ENCODE data around the gene FFAR4.
"Not testable (repeated sequence)": the region's sequence is repeated elsewhere in the genome, so short reads cannot be mapped to it uniquely, and the experiment has no call there.

FFAR4 gene

DNA sequence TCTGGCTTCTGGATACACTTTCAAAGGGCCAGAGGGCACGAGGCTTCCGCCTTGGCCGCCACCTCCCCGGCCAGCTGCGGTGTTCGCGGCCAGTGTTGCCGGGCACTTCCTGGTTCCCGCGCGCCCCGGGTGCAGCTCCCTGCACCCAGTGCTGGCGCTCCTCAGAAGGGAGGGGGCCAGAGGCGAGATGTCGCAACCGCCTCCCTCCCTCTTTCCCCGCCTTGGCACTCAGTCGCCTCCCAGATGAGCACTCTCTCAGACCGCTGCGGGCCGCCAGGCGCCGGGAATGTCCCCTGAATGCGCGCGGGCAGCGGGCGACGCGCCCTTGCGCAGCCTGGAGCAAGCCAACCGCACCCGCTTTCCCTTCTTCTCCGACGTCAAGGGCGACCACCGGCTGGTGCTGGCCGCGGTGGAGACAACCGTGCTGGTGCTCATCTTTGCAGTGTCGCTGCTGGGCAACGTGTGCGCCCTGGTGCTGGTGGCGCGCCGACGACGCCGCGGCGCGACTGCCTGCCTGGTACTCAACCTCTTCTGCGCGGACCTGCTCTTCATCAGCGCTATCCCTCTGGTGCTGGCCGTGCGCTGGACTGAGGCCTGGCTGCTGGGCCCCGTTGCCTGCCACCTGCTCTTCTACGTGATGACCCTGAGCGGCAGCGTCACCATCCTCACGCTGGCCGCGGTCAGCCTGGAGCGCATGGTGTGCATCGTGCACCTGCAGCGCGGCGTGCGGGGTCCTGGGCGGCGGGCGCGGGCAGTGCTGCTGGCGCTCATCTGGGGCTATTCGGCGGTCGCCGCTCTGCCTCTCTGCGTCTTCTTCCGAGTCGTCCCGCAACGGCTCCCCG is at the start of gene FFAR4:
Gene FFAR4, plus strand, starts transcription at position 231 of the 842 bp plus-strand sequence. Its CDS starts 56 bp downstream, at position 287.
- DNase-seq: no peak

DNA sequence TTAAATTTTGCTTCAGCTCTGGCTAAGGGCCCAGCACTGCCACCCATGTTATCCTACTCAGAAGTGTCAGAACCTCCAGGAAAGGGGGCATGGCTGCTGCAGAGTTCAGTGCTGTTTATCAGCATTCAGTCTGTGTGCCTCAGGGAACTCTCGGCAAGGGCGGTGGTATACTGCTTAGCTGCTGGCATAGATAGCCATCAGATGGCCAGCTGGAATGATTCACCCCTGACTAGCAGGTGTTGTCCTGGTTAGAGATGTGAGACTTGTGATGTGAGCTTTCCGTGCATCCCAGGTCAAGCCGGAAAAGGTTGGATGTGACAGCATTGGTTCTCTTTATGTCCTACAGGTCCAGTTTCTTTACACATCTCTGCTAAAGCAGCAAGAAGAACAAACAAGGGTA is 47.9 kb upstream of the FFAR4 start:
- no peak for DNase-seq

DNA sequence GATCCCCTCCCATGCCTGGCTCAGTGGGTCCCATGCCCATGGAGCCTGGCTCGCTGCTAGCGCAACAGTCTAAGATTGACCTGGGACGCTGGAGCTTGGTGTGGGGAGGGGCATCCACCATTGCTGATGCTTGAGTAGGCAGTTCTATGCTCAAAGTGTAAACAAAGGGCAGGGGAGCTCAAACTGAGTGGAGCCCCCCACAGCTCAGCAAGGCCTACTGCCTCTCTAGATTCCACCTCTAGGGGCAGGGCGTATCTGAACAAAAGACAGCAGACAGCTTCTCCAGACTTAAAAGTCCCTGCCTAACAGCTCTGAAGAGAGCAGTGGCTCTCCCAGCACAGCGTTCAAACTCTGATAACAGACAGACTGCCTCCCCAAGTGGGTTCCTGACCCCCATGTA is 31.2 kb upstream of the FFAR4 start:
- no peak for DNase-seq

- DNase-seq: not testable (repeated sequence)
These were observed 25.6 kb upstream of the FFAR4 start for GRCh38 chr10:93540871-93541270.

DNA sequence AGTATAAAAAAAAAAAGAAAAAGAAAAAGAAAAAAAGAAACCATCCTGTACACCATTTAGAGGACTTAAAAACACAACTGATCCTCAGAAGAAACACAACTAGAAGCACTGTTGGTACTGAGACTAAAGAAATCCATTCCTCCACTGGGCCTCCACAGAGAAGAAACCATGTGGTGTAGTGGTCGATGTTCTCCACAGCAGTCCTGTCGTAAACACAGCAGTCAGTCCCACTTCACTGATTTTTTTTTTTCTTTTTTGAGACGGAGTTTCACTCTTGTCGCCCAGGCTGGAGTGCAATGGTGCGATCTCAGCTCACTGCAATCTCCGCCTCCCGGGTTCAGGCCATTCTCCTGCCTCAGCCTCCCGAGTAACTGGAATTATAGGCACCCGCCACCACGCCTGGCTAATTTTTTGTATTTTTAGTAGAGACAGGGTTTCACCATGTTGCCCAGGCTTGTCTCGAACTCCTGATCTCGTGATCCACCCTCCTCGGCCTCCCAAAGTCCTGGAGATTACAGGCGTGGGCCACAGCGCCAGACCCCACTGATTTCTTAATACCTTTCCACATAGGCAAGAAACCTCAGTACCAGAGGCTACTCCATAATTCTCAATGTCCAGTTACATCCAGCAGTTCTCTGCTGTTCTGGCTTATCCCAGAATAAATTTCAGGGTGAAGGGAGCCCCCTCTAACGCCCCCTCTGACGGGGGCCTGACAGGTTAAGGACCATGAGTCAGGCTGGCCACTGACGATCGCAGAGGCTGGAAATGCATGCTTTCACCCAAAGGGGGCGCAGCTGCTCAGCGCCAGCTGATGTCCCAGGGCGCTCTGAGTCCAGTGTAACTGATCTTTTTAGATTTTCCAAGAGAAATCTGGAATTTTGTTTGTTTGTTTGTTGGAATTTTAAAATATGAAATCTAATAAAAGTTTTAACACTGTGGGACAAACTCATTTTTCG is 24.8 kb upstream of the FFAR4 start:
- DNase-seq: peak; percentile 35

GRCh38 chr10:93542358-93542791 is 24.1 kb upstream of the FFAR4 start:
- no peak for DNase-seq

DNA sequence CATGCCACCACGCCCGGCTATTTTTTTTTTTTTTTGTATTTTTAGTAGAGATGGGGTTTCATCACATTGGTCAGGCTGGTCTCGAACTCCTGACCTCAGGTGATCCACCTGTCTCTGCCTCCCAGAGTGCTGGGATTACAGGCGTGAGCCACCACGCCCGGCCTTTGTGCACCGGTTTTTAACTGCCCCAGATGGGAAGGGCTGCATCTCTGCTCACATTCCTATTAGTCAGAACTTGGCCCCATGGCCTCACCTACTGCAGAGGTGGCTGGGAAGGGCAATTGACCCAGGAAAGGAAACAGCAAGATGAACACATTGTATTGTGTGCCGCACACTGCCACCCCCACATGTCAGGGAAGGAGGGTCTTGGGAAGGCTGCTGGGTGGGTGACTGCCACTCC is 19.5 kb upstream of the FFAR4 start:
- not testable (repeated sequence) for DNase-seq

GRCh38 chr10:93547522-93547921 is 18.9 kb upstream of the FFAR4 start:
- no peak for DNase-seq

DNA sequence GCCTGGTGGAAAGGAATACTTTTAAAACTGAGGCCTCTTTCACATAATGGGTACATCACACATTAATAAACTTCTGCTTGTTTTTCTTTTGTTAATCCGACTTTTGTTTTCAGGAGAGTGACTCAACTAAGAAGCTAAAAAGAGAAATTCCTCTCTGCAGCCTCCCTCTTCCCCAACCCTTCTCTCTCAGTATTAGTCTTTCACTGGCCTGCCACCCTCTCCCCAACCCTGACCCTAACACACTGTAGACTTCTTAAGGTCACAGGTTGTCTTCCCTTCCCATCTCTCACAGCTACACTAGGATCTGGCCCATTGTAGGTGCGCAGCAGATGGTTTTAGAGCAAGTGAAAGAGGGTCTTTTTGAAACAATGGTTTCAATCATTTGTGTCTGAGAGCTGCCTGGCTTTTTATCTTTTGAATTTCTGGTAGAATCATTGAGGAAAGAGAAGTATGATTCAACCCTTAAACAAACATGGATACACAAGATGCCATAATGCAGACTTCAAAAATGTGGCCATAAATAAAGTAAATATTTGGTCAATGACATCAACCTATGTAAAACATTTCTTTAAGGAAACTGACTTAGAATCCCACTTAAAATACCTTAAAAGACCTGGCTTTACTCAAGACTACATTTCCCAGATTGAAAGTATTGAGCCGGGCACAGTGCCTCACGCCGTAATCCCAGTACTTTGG is 17.9 kb upstream of the FFAR4 start:
- no peak for DNase-seq

DNA sequence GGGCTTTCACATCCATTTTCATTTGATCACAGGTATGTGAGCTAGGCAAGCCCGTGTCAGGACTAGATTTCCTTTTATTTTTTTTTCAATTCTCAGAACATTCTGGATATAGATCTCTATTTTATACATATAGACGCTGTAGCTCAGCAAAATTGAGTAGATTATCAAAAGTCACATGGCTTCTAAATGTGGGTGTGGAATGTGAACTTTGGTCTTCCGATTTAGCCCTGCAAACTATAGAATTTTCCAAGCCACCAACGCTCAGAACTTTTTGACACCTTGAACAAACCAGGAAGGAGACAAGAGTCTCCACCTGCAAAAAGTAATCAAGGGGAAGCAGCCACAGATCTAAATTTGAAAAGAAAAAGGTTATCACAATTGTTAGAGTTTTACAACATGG is 15.9 kb upstream of the FFAR4 start:
- no peak for DNase-seq

- DNase-seq: no peak
These were observed 13.7 kb upstream of the FFAR4 start for GRCh38 chr10:93552780-93553179.

DNA sequence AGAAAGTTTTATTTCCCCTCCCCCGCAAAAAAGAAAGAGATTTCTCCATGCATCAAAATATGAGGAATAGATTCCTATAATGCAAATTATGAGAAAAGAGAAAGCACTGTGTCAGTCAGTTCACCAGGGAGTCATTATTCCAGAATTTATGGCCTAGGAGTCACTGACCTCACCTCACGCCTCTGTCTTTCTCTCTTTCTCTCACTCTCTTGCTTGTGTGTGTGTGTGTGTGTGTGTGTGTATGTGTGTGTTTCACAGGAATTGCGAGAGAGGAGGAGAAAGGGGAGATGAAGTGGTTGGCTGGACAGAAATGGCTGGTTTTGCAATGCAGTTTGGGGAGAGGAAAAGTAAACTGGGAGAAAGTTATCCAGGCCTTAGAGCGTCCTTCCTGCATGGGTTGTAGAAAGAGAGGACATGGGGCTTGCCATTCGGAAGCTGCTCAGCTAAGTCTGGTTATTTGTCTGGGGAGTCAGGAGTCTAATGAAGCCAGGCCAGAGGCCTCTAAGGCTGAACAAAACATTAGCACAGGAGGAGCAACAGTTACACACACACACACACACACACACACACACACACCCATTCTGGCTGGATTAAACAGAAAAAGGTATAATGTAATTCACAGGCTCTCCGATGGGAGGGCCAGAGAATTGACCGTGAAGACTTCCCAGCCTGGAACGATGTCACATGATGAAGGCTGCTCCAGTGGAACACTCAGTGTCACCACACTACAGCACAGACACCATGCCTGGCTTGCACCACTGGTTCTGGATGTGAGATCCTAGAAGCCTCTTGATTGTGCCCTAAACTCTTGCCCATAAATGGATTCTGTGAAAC is 12.8 kb upstream of the FFAR4 start:
- DNase-seq: no peak

GRCh38 chr10:93554316-93554663 is 12.2 kb upstream of the FFAR4 start:
- DNase-seq: no peak

GRCh38 chr10:93554760-93555432 is 11.6 kb upstream of the FFAR4 start:
- peak; percentile 42 for DNase-seq

DNA sequence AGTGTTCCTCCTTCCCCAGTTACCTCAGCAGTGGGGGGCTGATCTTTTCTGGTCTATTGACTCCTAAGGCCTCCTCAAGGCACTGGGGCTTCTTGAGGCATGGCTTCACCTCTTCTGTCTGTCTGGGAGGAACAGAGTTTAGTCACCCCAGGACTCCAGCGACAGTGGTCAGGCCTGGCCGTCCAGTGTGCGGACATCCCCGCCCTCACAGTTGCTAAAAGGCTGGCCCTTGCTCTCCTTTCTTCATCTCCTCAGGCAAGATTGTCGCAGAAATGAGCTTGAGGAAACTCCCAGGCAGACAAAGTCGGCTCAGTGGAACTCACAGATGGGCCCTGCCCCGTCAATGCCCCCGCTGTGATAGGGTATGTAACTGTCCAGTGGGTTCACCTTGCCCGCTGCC is 7.0 kb upstream of the FFAR4 start:
- DNase-seq: no peak

DNA sequence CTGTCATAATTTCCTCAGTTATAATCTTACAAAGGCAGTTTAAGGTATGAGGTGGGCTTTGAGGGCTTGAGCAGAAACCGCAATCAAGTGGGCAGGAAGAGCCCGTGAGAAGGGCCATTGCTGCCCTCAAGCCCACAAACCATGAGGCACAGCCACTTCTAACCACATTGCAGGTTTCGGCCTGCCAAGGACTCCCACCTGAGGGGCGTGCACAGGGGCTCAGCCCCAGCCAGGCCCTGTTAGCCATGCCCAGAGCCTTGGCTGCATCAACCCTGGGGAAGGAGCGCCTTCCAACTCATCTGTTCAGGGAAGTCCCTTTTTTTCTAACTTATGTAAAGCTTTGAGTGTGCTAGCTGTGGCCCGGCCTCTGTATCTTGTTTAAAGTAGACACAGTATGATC is 5.9 kb upstream of the FFAR4 start:
- no peak for DNase-seq

- DNase-seq: no peak
These were observed 1.0 kb upstream of the FFAR4 start for GRCh38 chr10:93565446-93565845.

DNA sequence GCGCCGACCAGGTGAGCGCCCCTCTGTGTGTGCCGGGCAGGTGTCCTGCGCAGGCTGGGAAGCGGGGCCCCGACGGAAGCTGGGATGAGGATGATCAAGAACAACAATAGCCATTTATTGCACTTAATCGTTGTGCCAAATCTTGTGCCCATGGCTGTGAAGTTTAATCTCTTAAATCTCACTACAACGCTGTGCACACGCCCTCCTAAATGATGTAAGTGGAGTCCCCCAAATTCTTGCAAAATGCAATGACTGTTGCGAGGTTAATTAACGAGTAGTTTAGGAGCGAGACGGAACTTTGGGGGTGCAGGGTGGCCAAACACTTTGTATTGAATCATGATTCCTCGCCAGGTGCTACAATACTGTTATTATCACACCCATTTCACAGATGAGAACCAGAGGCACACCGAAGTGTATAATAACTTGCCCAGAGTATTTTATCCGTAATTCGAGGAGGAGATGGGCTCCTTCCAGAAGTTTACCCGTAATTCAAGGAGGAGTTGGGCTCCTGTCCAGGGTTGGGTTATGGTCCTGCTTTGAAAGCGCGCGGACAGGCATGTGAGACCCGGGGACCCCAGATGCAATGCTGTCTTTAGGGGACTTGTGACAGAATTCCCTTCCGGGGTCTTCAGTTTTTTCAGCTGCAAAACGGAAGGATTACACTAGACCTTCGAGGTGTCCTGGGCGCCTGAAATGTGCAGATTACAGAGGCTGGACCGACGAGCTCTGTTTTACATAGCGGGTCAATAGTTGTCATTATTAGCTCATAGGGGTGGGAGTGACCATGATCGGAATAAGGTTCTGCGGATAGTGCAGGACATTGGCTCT is 1.0 kb downstream of the FFAR4 start:
- no peak for DNase-seq

- DNase-seq: no peak
These were observed 1.6 kb downstream of the FFAR4 start for GRCh38 chr10:93568105-93568390.

DNA sequence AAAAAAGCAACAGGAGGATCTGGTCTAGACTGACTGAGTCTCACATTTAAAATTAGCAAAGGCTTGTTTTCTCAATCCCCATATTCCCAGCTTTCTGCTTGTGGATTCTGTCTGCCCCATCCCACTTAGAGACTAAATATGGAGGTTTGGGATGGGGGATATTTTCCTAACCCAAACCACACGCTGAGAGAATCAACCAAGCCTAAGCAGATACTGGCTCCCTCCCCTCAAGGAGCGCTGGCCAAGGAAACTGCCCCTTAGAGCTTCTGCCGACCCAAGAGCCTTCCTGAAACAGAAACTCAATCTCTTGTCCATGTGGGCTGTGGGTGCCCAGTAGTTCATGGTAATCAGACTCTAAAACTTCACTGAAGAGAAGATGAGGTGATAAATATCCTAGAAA is 3.9 kb downstream of the FFAR4 start:
- DNase-seq: no peak

GRCh38 chr10:93572606-93573005 is 6.1 kb downstream of the FFAR4 start:
- no peak for DNase-seq

All from kidney glomerular epithelial cell (primary cell).